A549 (cell line): ENCODE results near the gene FBLN7.

Experiments used
- CEBPB ChIP-seq, 2 experiments: fragments of >200 bp in 1 of 2; sonication (Bioruptor Twin) in 1 of 2; formaldehyde crosslinking in 1 of 2; IDR thresholded peaks; 2 replicates each; pipeline ENCODE4 v1.6.1; 2012 to 2016
- KDM5A ChIP-seq: fragments of 200-600 bp; sonication (generic); IDR thresholded peaks from 2 replicates; pipeline ENCODE4 v1.6.1; 2016; ENCODE audit warnings: antibody characterized with exemption, mild to moderate bottlenecking

GRCh38 chr2:112152476-112153178 is 14.4 kb downstream of the FBLN7 start:
- TF ChIP-seq CEBPB (IDR thresholded peaks at IDR 0.05) (no peak), KDM5A (no peak)
